HepG2 (cell line): ENCODE results near the gene SCYGR8. TPM values are rescaled to one million over a fixed set of nuclear protein-coding genes. Genes with fewer than 3 reads are reported as not detected.

ENCODE experiments used
- ATAC-seq: fragments of 200-7000 bp; cut with Tn5 transposase; 3 replicates; pipeline ENCODE4 v1.9.1; 2020; ENCODE audit warnings: mild to moderate bottlenecking, moderate library complexity
- BruUV-seq: library from RNA; stranded (reverse); fragments of 400-500 nt; replicated peaks from 2 replicates; lab custom pipeline; 2021; lab: Mats Ljungman, UMichigan
- CTCF ChIA-PET: fragments of 300-600 bp; formaldehyde crosslinking; extraction: SDS; loops from one replicate; lab custom pipeline; 2021; ENCODE audit warnings: low total read pairs, inconsistent platforms, low intra/inter-chr PET ratio; lab: Yijun Ruan, JAX
- POLR2A ChIA-PET: fragments of 350-600 bp; sonication (Branson Sonifier 250); formaldehyde crosslinking; loops from one replicate; lab custom pipeline; 2020; ENCODE audit warnings: antibody characterized with exemption, inconsistent platforms; lab: Yijun Ruan, JAX
- DNase-seq: peaks from one replicate; pipeline ENCODE4 v3.0.0-alpha.2; 2015; ENCODE audit warnings: low spot score
- FAIRE-seq: peaks from 3 replicates; lab custom pipeline; 2011; peaks lifted over from hg19 to GRCh38; lab: Jason Lieb, UNC
- H2AFZ ChIP-seq: one replicate; pipeline ENCODE4 v1.6.1; 2011; ENCODE audit warnings: low read length, inconsistent platforms
- H3K27ac ChIP-seq: fragments of 300-600 bp; 3 replicates; pipeline ENCODE4 v1.8.0; 2011; ENCODE audit warnings: mixed run types, mild to moderate bottlenecking, mixed read lengths, low read length, inconsistent platforms; ENCODE audit not compliant: insufficient read depth; ENCODE audit errors: extremely low read length
- H3K27me3 ChIP-seq, 2 experiments: fragments of 200-600 bp in 1 of 2; 2 replicates in 1 of 2; 3 replicates in 1 of 2; pipeline versions ENCODE4 v1.6.0 to v1.8.0; 2011; ENCODE audit warnings: low read length in 2 of 2, mild to moderate bottlenecking in 2 of 2, moderate library complexity in 2 of 2, inconsistent platforms in 1 of 2; ENCODE audit not compliant: insufficient read depth in 2 of 2, control insufficient read depth in 1 of 2
- H3K36me3 ChIP-seq, 2 experiments: fragments of 200-600 bp in 1 of 2; replicated peaks in 1 of 2; 2 replicates in 1 of 2; 3 replicates in 1 of 2; pipeline versions ENCODE4 v1.5.1 to v1.8.0; 2011; ENCODE audit warnings: low read length in 2 of 2, inconsistent platforms in 1 of 2; ENCODE audit not compliant: insufficient read depth in 2 of 2, control insufficient read depth in 1 of 2
- H3K4me1 ChIP-seq: 2 replicates; pipeline ENCODE4 v1.5.1; 2012; ENCODE audit warnings: low read length, inconsistent platforms; ENCODE audit not compliant: insufficient read depth
- H3K4me2 ChIP-seq: 2 replicates; pipeline ENCODE4 v1.6.0; 2011; ENCODE audit warnings: low read depth, low read length, inconsistent platforms
- H3K4me3 ChIP-seq, 3 experiments: fragments of 200-600 bp in 1 of 3; sonication (generic), shearing (Covaris generic) in 1 of 3; replicated peaks in 1 of 3; 2 replicates each; pipeline ENCODE4 v1.5.1; 2011 to 2016; ENCODE audit warnings: low read length in 3 of 3, inconsistent platforms in 2 of 3, low read depth in 2 of 3, mild to moderate bottlenecking in 2 of 3, control low read depth in 1 of 3, mixed read lengths in 1 of 3; ENCODE audit not compliant: insufficient read depth in 1 of 3
- H3K79me2 ChIP-seq: one replicate; pipeline ENCODE4 v1.6.1; 2011; ENCODE audit warnings: low read length, inconsistent platforms; ENCODE audit not compliant: insufficient read depth
- H3K9ac ChIP-seq: 2 replicates; pipeline ENCODE4 v1.6.0; 2011; ENCODE audit warnings: mild to moderate bottlenecking, low read depth, low read length, inconsistent platforms; ENCODE audit not compliant: insufficient read depth
- H3K9me3 ChIP-seq: 2 replicates; pipeline ENCODE4 v1.5.1; 2012; ENCODE audit warnings: mild to moderate bottlenecking, low read length
- H4K20me1 ChIP-seq: 2 replicates; pipeline ENCODE4 v1.6.0; 2011; ENCODE audit warnings: inconsistent platforms, mild to moderate bottlenecking, low read length, moderate library complexity; ENCODE audit not compliant: insufficient read depth
- FOXM1 ChIP-seq: sonication (generic); formaldehyde crosslinking; IDR thresholded peaks from 2 replicates; pipeline ENCODE4 v1.5.0; 2020; ENCODE audit warnings: missing genetic modification reagents
- TP53 ChIP-seq: sonication (generic); formaldehyde crosslinking; conservative IDR thresholded peaks from 2 replicates; pipeline ENCODE4 v1.4.0; 2020; ENCODE audit warnings: missing genetic modification reagents
- ZNF484 ChIP-seq: sonication (generic); formaldehyde crosslinking; IDR thresholded peaks from 2 replicates; pipeline ENCODE4 v1.5.1; 2020; ENCODE audit warnings: mild to moderate bottlenecking, low read depth, missing genetic modification reagents, borderline replicate concordance
- ZNF605 ChIP-seq: sonication (generic); formaldehyde crosslinking; IDR thresholded peaks from 2 replicates; pipeline ENCODE4 v1.8.0; 2022; ENCODE audit warnings: mild to moderate bottlenecking, missing genetic modification reagents
- WGBS: methylation state at CpG from one replicate; pipeline ENCODE4 v1.1.6; 2017; ENCODE audit warnings: low lambda C conversion rate; 5-methylcytosine and 5-hydroxymethylcytosine counted together
- in situ Hi-C: cut with HindIII; loops from 2 replicates; pipeline ENCODE4 v1.10.0; 2017; ENCODE audit warnings: low pct_unique_long_range_greater_than_20kb; ENCODE audit not compliant: extremely low pct_ligation_motif_present
- intact Hi-C: fragments of 100-400 bp; cut with micrococcal nuclease; formaldehyde crosslinking; loops from one replicate; pipeline ENCODE4 v1.10.0; 2022; ENCODE audit not compliant: unreplicated experiment
- polyA plus RNA-seq, 8 experiments: library from polyadenylated mRNA; depleted of rRNA in 3 of 8; stranded (reverse) in 7 of 8; unstranded in 1 of 8; fragments of >200 nt; fragmentation: Illumina TruSeq in 4 of 8; extraction: Trizol in 4 of 8; gene quantifications; 2 replicates each; pipeline versions ENCODE4 v1.2.1 to v1.2.3, GENCODE V29; 2011 to 2016; ENCODE audit warnings: low read depth in 4 of 8, missing spikeins in 1 of 8, mixed read lengths in 1 of 8; ENCODE audit not compliant: insufficient read depth in 1 of 8
- total RNA-seq, 5 experiments: library from RNA; depleted of rRNA; stranded (reverse); fragments of >200 nt; fragmentation: Illumina TruSeq; extraction: Trizol; gene quantifications; 2 replicates each; pipeline ENCODE4 v1.2.3, GENCODE V29; 2016; ENCODE audit warnings: low read depth in 1 of 5

Gene SCYGR8
- total and polyA plus RNA-seq, 2 of the 13 experiments (the other 11 are each of a cell fraction or from before 2014, with no cell fraction given), result not detected

DNA sequence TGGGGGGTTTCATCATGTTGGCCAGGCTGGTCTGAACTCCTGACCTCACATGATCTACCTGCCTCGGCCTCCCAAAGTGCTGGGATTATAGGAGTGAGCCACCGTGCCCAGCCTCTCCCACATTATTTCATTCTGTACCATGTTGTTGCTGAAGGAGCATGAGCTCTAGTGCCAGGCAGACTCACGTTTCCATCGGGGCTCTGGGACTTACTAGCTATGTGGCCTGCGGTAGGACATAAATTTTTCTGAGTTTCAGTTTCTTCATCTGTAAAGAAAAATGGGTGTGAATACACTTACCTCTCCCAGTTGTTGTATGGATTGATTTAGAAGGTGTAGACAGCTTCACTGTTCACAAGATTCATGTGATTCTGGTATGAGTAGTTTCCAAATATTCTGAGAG is 37.1 kb downstream of the SCYGR8 start:
- in situ Hi-C loops, result no loop called here
- intact Hi-C loops, result no loop called here
- WGBS, result 74% methylated on average over 5 of the region's 5 CpGs
- Histone ChIP-seq H3K9ac (no peak overlapping the region), H2AFZ (no peak overlapping the region), H3K79me2 (no peaks in the 10 kb centered on the region), H3K4me3 (no peak overlapping the region), H3K4me1 (peaks cover 22% of the 10 kb centered on the region), H4K20me1 (no peaks in the 10 kb centered on the region), H3K4me2 (no peak overlapping the region), H3K27ac (no peak overlapping the region), H3K9me3 (no peaks in the 10 kb centered on the region), H3K27me3 (peaks cover 0 to 9% of the 10 kb centered on the region in 2 experiments; a peak in 3 of 5 replicates), H3K36me3 (no peaks in the 10 kb centered on the region)
- ATAC-seq (no peak), DNase-seq (no peak), FAIRE-seq (no peak)
- ChIA-PET POLR2A (interaction anchor here (1.3 to 1.4 kb wide), 2 partner anchors 31 to 36 kb away, joined by 3 to 5 read pairs; partner anchors contain the start of gene CCL20), CTCF (no interaction called here)
- no peak for TF ChIP-seq ZNF484 (CRISPR knock-in tag)
- BruUV-seq, result no TSS peak

DNA sequence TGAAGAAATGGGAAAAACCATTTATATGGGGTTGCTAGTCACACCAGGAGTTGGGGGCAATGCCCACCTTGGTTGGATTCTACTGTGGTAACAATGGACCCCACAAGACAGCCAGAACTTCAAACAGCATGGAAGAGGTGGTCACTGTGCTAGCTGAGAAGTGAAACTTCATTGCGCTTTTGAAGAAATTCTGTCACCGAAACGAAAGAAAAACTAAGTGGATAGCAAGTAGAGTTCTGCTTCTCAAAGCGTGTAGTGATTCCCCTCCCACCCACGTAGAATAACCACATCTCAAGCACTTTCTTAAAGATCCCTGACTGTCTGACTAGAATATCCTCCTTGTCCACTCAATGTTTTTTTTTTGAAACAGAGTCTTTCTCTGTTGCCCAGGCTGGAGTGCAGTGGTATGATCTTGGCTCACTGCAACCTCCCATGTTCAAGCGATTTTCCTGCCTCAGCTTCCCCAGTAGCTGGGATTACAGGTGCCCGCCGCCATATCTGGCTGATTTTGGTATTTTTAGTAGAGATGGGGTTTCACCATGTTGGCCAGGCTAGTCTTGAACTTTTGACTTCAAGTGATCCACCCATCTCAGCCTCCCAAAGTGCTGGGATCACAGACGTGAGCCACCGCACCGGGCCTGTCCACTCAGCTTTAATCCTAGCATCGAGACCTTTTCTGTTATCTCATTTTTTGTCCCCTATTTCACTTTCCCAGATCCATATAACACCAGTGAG is 37.9 kb downstream of the SCYGR8 start:
- TF ChIP-seq FOXM1 (CRISPR knock-in tag) (no peak), TP53 (CRISPR knock-in tag) (no peak), ZNF605 (CRISPR knock-in tag) (no peak)
- no peak overlapping the region for H3K9ac ChIP-seq

More for the DNA sequence above, 37.9 kb downstream of the SCYGR8 start:
- WGBS, result 64% methylated on average over 12 of the region's 12 CpGs
- Histone ChIP-seq H3K27me3 (peaks cover 0 to 9% of the 10 kb centered on the region in 2 experiments; a peak in 3 of 5 replicates), H3K36me3 (no peaks in the 10 kb centered on the region), H4K20me1 (no peaks in the 10 kb centered on the region), H3K4me1 (peaks cover 22% of the 10 kb centered on the region), H3K4me2 (no peak overlapping the region), H3K4me3 (no peak overlapping the region), H2AFZ (no peak overlapping the region), H3K9me3 (no peaks in the 10 kb centered on the region), H3K27ac (no peak overlapping the region), H3K79me2 (no peaks in the 10 kb centered on the region)
- ATAC-seq (no peak), FAIRE-seq (no peak), DNase-seq (no peak)
- in situ Hi-C loops, result no loop called here
- CTCF ChIA-PET, result no interaction called here
- POLR2A ChIA-PET, result interaction anchor here (1.4 kb wide), 1 partner anchor 30 kb away, joined by 5 read pairs; the partner anchor contains the start of gene CCL20
- intact Hi-C loops, result no loop called here
- BruUV-seq, result no TSS peak
